K562 (cell line): ENCODE results near the gene PLEKHM1. TPM values are rescaled to one million over a fixed set of nuclear protein-coding genes. Genes with fewer than 3 reads are reported as not detected.

ENCODE experiments used
- BCLAF1 ChIP-seq, 2 experiments: fragments of 450-650 bp in 1 of 2; IDR thresholded peaks; 2 replicates each; pipeline ENCODE4 v1.6.1; 2011 to 2017; ENCODE audit warnings: low read depth in 2 of 2, antibody characterized with exemption in 1 of 2, borderline replicate concordance in 1 of 2, low read length in 1 of 2, mild to moderate bottlenecking in 1 of 2, mixed read lengths in 1 of 2; ENCODE audit not compliant: control insufficient read depth in 1 of 2
- CXXC5 ChIP-seq: fragments of 250-450 bp; sonication (Bioruptor Pico); IDR thresholded peaks from 2 replicates; pipeline ENCODE4 v1.8.0; 2022; ENCODE audit warnings: inconsistent platforms, mild to moderate bottlenecking, moderate library complexity
- ELF2 ChIP-seq: fragments of 250-450 bp; sonication (Bioruptor Pico); IDR thresholded peaks from 2 replicates; pipeline ENCODE4 v1.5.0; 2021; ENCODE audit warnings: mild to moderate bottlenecking
- GTF2F1 ChIP-seq: IDR thresholded peaks from 2 replicates; pipeline ENCODE4 v1.6.1; 2011; ENCODE audit warnings: low read depth, low read length, improper control_type of control experiment
- IRF9 ChIP-seq: fragments of 450-650 bp; IDR thresholded peaks from 2 replicates; pipeline ENCODE4 v1.6.1; 2016; ENCODE audit warnings: missing biosample characterization, missing genetic modification characterization
- MAFF ChIP-seq: IDR thresholded peaks from 2 replicates; pipeline ENCODE4 v1.6.1; 2012; ENCODE audit warnings: low read length, improper control_type of control experiment
- MITF ChIP-seq: IDR thresholded peaks from 2 replicates; pipeline ENCODE4 v1.6.1; 2014; ENCODE audit warnings: antibody characterized with exemption
- MTA2 ChIP-seq: fragments of 450-650 bp; IDR thresholded peaks from 2 replicates; pipeline ENCODE4 v1.6.1; 2016; ENCODE audit warnings: low read depth
- NFXL1 ChIP-seq: fragments of 450-650 bp; formaldehyde crosslinking; IDR thresholded peaks from 2 replicates; pipeline ENCODE4 v1.4.0; 2021; ENCODE audit warnings: mild to moderate bottlenecking
- PCBP1 ChIP-seq: fragments of 200-400 bp; formaldehyde crosslinking; IDR thresholded peaks from 2 replicates; pipeline ENCODE4 v1.6.1; 2018; ENCODE audit warnings: mild to moderate bottlenecking, low read depth, low read length; ENCODE audit not compliant: poor library complexity, severe bottlenecking
- RAD51 ChIP-seq: fragments of 450-650 bp; IDR thresholded peaks from 2 replicates; pipeline ENCODE4 v1.7.1; 2016; ENCODE audit warnings: low read depth, mild to moderate bottlenecking, borderline replicate concordance
- SOX6 ChIP-seq: fragments of 450-650 bp; IDR thresholded peaks from 2 replicates; pipeline ENCODE4 v1.6.1; 2014; ENCODE audit warnings: mild to moderate bottlenecking
- TFAP4 ChIP-seq: sonication (generic); formaldehyde crosslinking; IDR thresholded peaks from 2 replicates; pipeline ENCODE4 v1.8.0; 2022; ENCODE audit warnings: missing genetic modification reagents, mild to moderate bottlenecking, moderate library complexity, borderline replicate concordance
- TSC22D4 ChIP-seq: fragments of 450-650 bp; IDR thresholded peaks from 2 replicates; pipeline ENCODE4 v1.6.1; 2016; ENCODE audit warnings: missing genetic modification characterization, missing biosample characterization, control low read depth
- XRCC4 ChIP-seq: IDR thresholded peaks from one replicate; pipeline ENCODE4 v1.6.1; 2011; ENCODE audit not compliant: insufficient read depth, insufficient read length; ENCODE audit errors: extremely low read depth
- XRCC5 ChIP-seq: fragments of 200-400 bp; formaldehyde crosslinking; IDR thresholded peaks from 2 replicates; pipeline ENCODE4 v1.6.1; 2017; ENCODE audit warnings: low read depth, mild to moderate bottlenecking, low read length
- ZNF263 ChIP-seq: sonication (generic); formaldehyde crosslinking; IDR thresholded peaks from 2 replicates; pipeline ENCODE4 v1.8.0; 2022; ENCODE audit warnings: mild to moderate bottlenecking, missing genetic modification reagents, borderline replicate concordance
- ZNF280B ChIP-seq: fragments of 250-450 bp; sonication (Bioruptor Pico); IDR thresholded peaks from 2 replicates; pipeline ENCODE4 v1.5.1; 2021; ENCODE audit warnings: mild to moderate bottlenecking
- ZNF778 ChIP-seq: fragments of 450-650 bp; formaldehyde crosslinking; IDR thresholded peaks from 2 replicates; pipeline ENCODE4 v1.4.0; 2020; ENCODE audit warnings: mild to moderate bottlenecking, moderate library complexity
- ZSCAN29 ChIP-seq: fragments of 450-650 bp; IDR thresholded peaks from 2 replicates; pipeline ENCODE4 v1.6.1; 2017
- polyA plus RNA-seq, 8 experiments: library from polyadenylated mRNA; depleted of rRNA in 4 of 8; stranded (reverse) in 5 of 8; unstranded in 3 of 8; fragments of >200 nt; fragmentation: Nextera tagmentation in 2 of 8; fragmentation: Illumina TruSeq in 1 of 8; extraction: Ambion mirVana in 2 of 8; extraction: Trizol in 1 of 8; gene quantifications; 2 replicates each; pipeline versions ENCODE4 v1.2.1 to v1.2.3, GENCODE V29; 2011 to 2014; ENCODE audit warnings: inconsistent platforms in 1 of 8, missing spikeins in 1 of 8
- total RNA-seq, 7 experiments: library from RNA; depleted of rRNA in 6 of 7; stranded (reverse); fragments of >200 nt in 6 of 7; fragmentation: Illumina TruSeq in 2 of 7; extraction: Trizol in 2 of 7; gene quantifications; 2 replicates each; pipeline versions ENCODE4 v1.2.1 to v1.2.3, GENCODE V29; 2011 to 2021; ENCODE audit warnings: low replicate concordance in 1 of 7

The PLEKHM1 gene
- total and polyA plus RNA-seq, 9 of the 15 experiments (the other 6 are each of a cell fraction or from before 2014, with no cell fraction given) = 0.13 to 23.3 (median 5.7) TPM

- peak; percentile 69; the same call in 1 of the 2 replicates for TF ChIP-seq MTA2
- TF ChIP-seq MITF = peak; percentile 28; the same call in 1 of the 2 replicates
- TF ChIP-seq BCLAF1 (IDR thresholded peaks at IDR 0.05; ENCODE audit: borderline replicate concordance in 1 of 2, control insufficient read depth in 1 of 2, low read depth in 2 of 2, low read length in 1 of 2) = peak in 1 of 2 experiments; percentile 25; a peak in 2 of 4 replicates
- TF ChIP-seq RAD51 = no peak
- peak; percentile 97 for TF ChIP-seq ZSCAN29
- peak; percentile 48; the same call in 1 of the 2 replicates for TF ChIP-seq SOX6
- TF ChIP-seq ELF2 (CRISPR knock-in tag) = no peak
- TF ChIP-seq TSC22D4 (tag) = no peak
- peak; percentile 66; the same call in 1 of the 2 replicates for TF ChIP-seq TFAP4
- TF ChIP-seq GTF2F1 = no peak
- no peak for TF ChIP-seq ZNF778
- TF ChIP-seq NFXL1 (CRISPR knock-in tag) = no peak
- peak; percentile 37; the same call in 1 of the 2 replicates for TF ChIP-seq CXXC5
- TF ChIP-seq ZNF280B (CRISPR knock-in tag) = no peak
- peak; percentile 54 for TF ChIP-seq PCBP1
- TF ChIP-seq XRCC4 = no peak
- TF ChIP-seq IRF9 (tag) = no peak
- TF ChIP-seq ZNF263 (CRISPR knock-in tag) = peak; percentile 42; the same call in 1 of the 2 replicates
- TF ChIP-seq XRCC5 = peak; percentile 86
- no peak for TF ChIP-seq MAFF
Observed at GRCh38 chr17:45394913-45395568, 95.5 kb downstream of the PLEKHM1 start (continued).
